Neural cell (in vitro differentiated cells): ENCODE measurements around the gene KCTD17. TPM values are rescaled to one million over a fixed set of nuclear protein-coding genes. Genes with fewer than 3 reads are reported as not detected.

Experiments used
- H2AFZ ChIP-seq: fragments of 200-600, 300-800 bp; sonication (generic), shearing (Covaris generic); 2 replicates; pipeline ENCODE4 v1.6.0; 2014; ENCODE audit warnings: low read depth, mild to moderate bottlenecking, antibody characterized with exemption, low read length, moderate library complexity
- H3F3A ChIP-seq: fragments of 200-600 bp; shearing (Covaris generic); 2 replicates; pipeline ENCODE4 v1.6.1; 2016; ENCODE audit warnings: mild to moderate bottlenecking, moderate library complexity, mixed read lengths, antibody characterized with exemption, low read length; ENCODE audit not compliant: insufficient read depth, poor library complexity, severe bottlenecking
- H3K27ac ChIP-seq: fragments of 200-600, 300-800 bp; sonication (generic), shearing (Covaris generic); 2 replicates; pipeline ENCODE4 v1.5.1; 2014; ENCODE audit warnings: mild to moderate bottlenecking, low read length, moderate library complexity
- H3K27me3 ChIP-seq: fragments of 300-800, 200-600 bp; sonication (generic), shearing (Covaris generic); 2 replicates; pipeline ENCODE4 v1.6.0; 2014; ENCODE audit warnings: mild to moderate bottlenecking, low read depth, low read length, moderate library complexity; ENCODE audit not compliant: insufficient read depth
- H3K36me3 ChIP-seq: fragments of 300-800, 200-600 bp; sonication (generic), shearing (Covaris generic); 2 replicates; pipeline ENCODE4 v1.5.1; 2014; ENCODE audit warnings: mild to moderate bottlenecking, antibody characterized with exemption, low read length, moderate library complexity; ENCODE audit not compliant: insufficient read depth
- H3K4me2 ChIP-seq: fragments of 300-800, 200-600 bp; sonication (generic), shearing (Covaris generic); 2 replicates; pipeline ENCODE4 v1.6.0; 2014; ENCODE audit warnings: mild to moderate bottlenecking, low read length
- H3K4me3 ChIP-seq: fragments of 300-800, 200-600 bp; sonication (generic), shearing (Covaris generic); 2 replicates; pipeline ENCODE4 v1.5.1; 2014; ENCODE audit warnings: mild to moderate bottlenecking, low read length, moderate library complexity
- H3K79me2 ChIP-seq: fragments of 200-600 bp; shearing (Covaris generic); replicated peaks from 2 replicates; pipeline ENCODE4 v1.6.0; 2014; ENCODE audit warnings: mild to moderate bottlenecking, low read length, moderate library complexity; ENCODE audit not compliant: insufficient read depth
- H3K9ac ChIP-seq: fragments of 300-800, 200-600 bp; sonication (generic), shearing (Covaris generic); 2 replicates; pipeline ENCODE4 v1.6.1; 2016; ENCODE audit warnings: mild to moderate bottlenecking, low read length, mixed read lengths
- H3K9me2 ChIP-seq: fragments of 200-600 bp; shearing (Covaris generic); 2 replicates; pipeline ENCODE4 v1.6.1; 2016; ENCODE audit warnings: mild to moderate bottlenecking, low read length, mixed read lengths; ENCODE audit not compliant: insufficient read depth
- H3K9me3 ChIP-seq: fragments of 200-600, 300-800 bp; sonication (generic), shearing (Covaris generic); 2 replicates; pipeline ENCODE4 v1.6.1; 2016; ENCODE audit warnings: mild to moderate bottlenecking, mixed run types, low read length, moderate library complexity, mixed read lengths
- H4K20me1 ChIP-seq: fragments of 200-600 bp; shearing (Covaris generic); 2 replicates; pipeline ENCODE4 v1.6.1; 2016; ENCODE audit warnings: mild to moderate bottlenecking, mixed run types; ENCODE audit not compliant: insufficient read depth
- CTCF ChIP-seq: fragments of 450-650 bp; IDR thresholded peaks from 2 replicates; pipeline ENCODE4 v1.5.1; 2014; ENCODE audit warnings: antibody characterized with exemption, mild to moderate bottlenecking, moderate library complexity; ENCODE audit not compliant: poor library complexity, severe bottlenecking
- EP300 ChIP-seq: fragments of 450-650 bp; conservative IDR thresholded peaks from 2 replicates; pipeline ENCODE4 v1.6.1; 2014; ENCODE audit warnings: antibody characterized with exemption, mild to moderate bottlenecking, moderate library complexity; ENCODE audit not compliant: poor library complexity, severe bottlenecking
- EZH2 ChIP-seq: fragments of 200-600, 300-800 bp; shearing (Covaris generic), sonication (generic); IDR thresholded peaks from 2 replicates; pipeline ENCODE4 v1.6.1; 2014; ENCODE audit warnings: antibody characterized with exemption, low read length, borderline replicate concordance, mild to moderate bottlenecking; ENCODE audit not compliant: insufficient read depth, poor library complexity, severe bottlenecking
- MXI1 ChIP-seq: fragments of 450-650 bp; conservative IDR thresholded peaks from 2 replicates; pipeline ENCODE4 v1.6.1; 2014; ENCODE audit warnings: antibody characterized with exemption, mild to moderate bottlenecking; ENCODE audit not compliant: poor library complexity, severe bottlenecking
- POLR2AphosphoS5 ChIP-seq: IDR thresholded peaks from 2 replicates; pipeline ENCODE4 v1.6.1; 2012
- RAD21 ChIP-seq: fragments of 450-650 bp; conservative IDR thresholded peaks from 2 replicates; pipeline ENCODE4 v1.6.1; 2014; ENCODE audit warnings: antibody characterized with exemption, mild to moderate bottlenecking, moderate library complexity
- REST ChIP-seq: IDR thresholded peaks from 2 replicates; pipeline ENCODE4 v1.6.1; 2012; ENCODE audit warnings: borderline replicate concordance
- SMC3 ChIP-seq: fragments of 450-650 bp; conservative IDR thresholded peaks from 2 replicates; pipeline ENCODE4 v1.6.1; 2014; ENCODE audit warnings: antibody characterized with exemption, mild to moderate bottlenecking, moderate library complexity; ENCODE audit not compliant: poor library complexity
- TAF1 ChIP-seq: IDR thresholded peaks from 2 replicates; pipeline ENCODE4 v1.6.1; 2012; ENCODE audit warnings: low read depth
- polyA minus RNA-seq: library from RNA; depleted of rRNA, polyadenylated mRNA; stranded (reverse); fragments of >200 nt; gene quantifications from 2 replicates; pipeline ENCODE4 v1.2.3, GENCODE V29; 2014
- polyA plus RNA-seq: library from polyadenylated mRNA; depleted of rRNA; stranded (reverse); fragments of >200 nt; gene quantifications from 2 replicates; pipeline ENCODE4 v1.2.3, GENCODE V29; 2014

KCTD17 gene, protein sequence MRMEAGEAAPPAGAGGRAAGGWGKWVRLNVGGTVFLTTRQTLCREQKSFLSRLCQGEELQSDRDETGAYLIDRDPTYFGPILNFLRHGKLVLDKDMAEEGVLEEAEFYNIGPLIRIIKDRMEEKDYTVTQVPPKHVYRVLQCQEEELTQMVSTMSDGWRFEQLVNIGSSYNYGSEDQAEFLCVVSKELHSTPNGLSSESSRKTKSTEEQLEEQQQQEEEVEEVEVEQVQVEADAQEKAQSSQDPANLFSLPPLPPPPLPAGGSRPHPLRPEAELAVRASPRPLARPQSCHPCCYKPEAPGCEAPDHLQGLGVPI
- polyA plus RNA-seq = 96.3 and 111 TPM in 2 replicates
- polyA minus RNA-seq = 51.9 and 60.4 TPM in 2 replicates

GRCh38 chr22:37051391-37052385 is at the start of gene KCTD17:
Gene KCTD17 (plus strand): TSS chr22:37051742. CDS start chr22:37051761, 19 bp downstream.
- no peaks in the 10 kb centered on the region for H3K9me2 ChIP-seq
- no peaks in the 10 kb centered on the region for H3K9me3 ChIP-seq
- no peak within 1 kb of the TSS for H3K27ac ChIP-seq
- no peaks in the 10 kb centered on the region for H3K27me3 ChIP-seq
- peak within 1 kb of the TSS; percentile 83 for H3K4me3 ChIP-seq
- peak within 1 kb of the TSS; percentile 80 for H3K4me2 ChIP-seq
- peak within 1 kb of the TSS; percentile 77 for H3K9ac ChIP-seq
- TF ChIP-seq RAD21 = peak; percentile 42
- no peak for TF ChIP-seq EZH2
- peak; percentile 78 for TF ChIP-seq MXI1
- TF ChIP-seq EP300 = peak; percentile 18
- TF ChIP-seq POLR2AphosphoS5 = peak; percentile 79
- TF ChIP-seq CTCF = peak; percentile 39
- TF ChIP-seq TAF1 = peak; percentile 33
- TF ChIP-seq REST = peak; percentile 36
- TF ChIP-seq SMC3 = peak; percentile 40
- H3K36me3 ChIP-seq = no peaks in the 10 kb centered on the region
- H2AFZ ChIP-seq = peak within 1 kb of the TSS; percentile 83
- H4K20me1 ChIP-seq = no peaks in the 10 kb centered on the region
- no peaks in the 10 kb centered on the region for H3K79me2 ChIP-seq
- no peaks in the 10 kb centered on the region for H3F3A ChIP-seq

GRCh38 chr22:37001826-37002225 is 49.7 kb upstream of the KCTD17 start:
- Histone ChIP-seq H3K36me3 (no peaks in the 10 kb centered on the region), H3K27me3 (no peaks in the 10 kb centered on the region), H3K9me3 (no peaks in the 10 kb centered on the region), H4K20me1 (no peaks in the 10 kb centered on the region), H3F3A (no peaks in the 10 kb centered on the region), H3K9ac (no peak overlapping the region), H3K27ac (no peak overlapping the region), H3K79me2 (no peaks in the 10 kb centered on the region), H3K9me2 (no peaks in the 10 kb centered on the region), H3K4me3 (no peak overlapping the region), H2AFZ (no peak overlapping the region), H3K4me2 (no peak overlapping the region)
- no peak for TF ChIP-seq REST
- no peak for TF ChIP-seq CTCF
- TF ChIP-seq EZH2 = no peak
- TF ChIP-seq SMC3 = no peak
- no peak for TF ChIP-seq POLR2AphosphoS5
- no peak for TF ChIP-seq TAF1
- TF ChIP-seq MXI1 = no peak
- no peak for TF ChIP-seq RAD21
- no peak for TF ChIP-seq EP300
